Inflammatory macrophage treated with lipopolysaccharide for 4 hours (primary cell): ENCODE measurements around the gene RCVRN.
A peak's percentile ranks its signal among the peaks of the same experiment; 100 is the strongest.
"Not testable (repeated sequence)": the region's sequence is repeated elsewhere in the genome, so short reads cannot be mapped to it uniquely, and the experiment has no call there.

ENCODE experiments used
- DNase-seq: peaks from one replicate; pipeline ENCODE4 v3.0.0-alpha.2; 2020

Gene RCVRN

GRCh38 chr17:9921216-9921615, 16.1 kb upstream of the RCVRN start:
- DNase-seq = not testable (repeated sequence)

DNA sequence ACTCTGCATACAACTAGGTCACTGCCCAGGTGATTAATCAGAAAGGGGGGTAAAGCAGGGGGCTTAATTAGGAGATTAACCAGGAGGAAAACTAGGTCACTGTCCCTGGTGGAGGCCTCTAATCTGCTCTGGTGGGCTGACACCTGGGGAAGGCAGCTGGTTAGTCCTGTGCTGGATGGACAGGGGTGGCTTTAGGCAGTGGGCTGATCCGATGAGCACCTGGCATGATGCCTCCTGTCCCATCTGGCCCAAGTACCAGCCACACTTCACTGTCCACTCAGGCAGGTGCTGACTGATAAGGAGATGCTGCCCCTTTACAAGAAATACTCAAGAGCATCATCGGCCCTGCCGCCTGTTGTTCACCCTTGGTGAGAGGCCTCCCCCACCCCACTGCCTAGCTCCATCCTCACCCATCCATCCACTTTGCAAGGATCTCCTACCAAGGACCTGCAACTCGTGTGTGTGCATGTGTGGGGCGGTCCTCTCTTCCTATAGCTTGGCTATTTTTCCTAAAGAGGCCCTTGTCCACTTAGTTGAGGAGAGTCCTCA, 13.8 kb upstream of the RCVRN start:
- no peak for DNase-seq

- DNase-seq = no peak
These were observed 13.3 kb upstream of the RCVRN start for GRCh38 chr17:9918352-9918751.

GRCh38 chr17:9917801-9918200, 12.7 kb upstream of the RCVRN start:
- no peak for DNase-seq

DNA sequence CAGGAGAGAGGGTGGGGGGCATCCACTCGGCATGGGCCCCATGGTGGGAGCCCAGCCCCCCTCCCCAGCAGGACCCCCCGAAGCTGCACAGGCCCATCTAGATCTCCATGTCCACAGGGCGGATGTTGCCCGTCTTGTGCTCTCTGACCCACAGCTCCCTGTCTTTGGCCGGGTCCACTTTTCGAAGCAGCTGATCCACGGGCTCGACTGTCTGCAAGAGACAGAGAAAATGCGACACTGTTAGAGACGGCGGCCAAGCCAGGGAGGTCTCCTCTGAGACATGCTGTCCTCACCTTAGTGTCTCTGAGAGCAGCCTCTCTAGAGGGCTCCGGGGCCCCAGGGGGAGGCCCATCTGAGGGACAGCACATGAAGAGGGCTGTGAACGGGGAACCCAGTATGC, 12.1 kb upstream of the RCVRN start:
- DNase-seq = no peak

GRCh38 chr17:9916108-9916507, 11.0 kb upstream of the RCVRN start:
- DNase-seq = no peak

DNA sequence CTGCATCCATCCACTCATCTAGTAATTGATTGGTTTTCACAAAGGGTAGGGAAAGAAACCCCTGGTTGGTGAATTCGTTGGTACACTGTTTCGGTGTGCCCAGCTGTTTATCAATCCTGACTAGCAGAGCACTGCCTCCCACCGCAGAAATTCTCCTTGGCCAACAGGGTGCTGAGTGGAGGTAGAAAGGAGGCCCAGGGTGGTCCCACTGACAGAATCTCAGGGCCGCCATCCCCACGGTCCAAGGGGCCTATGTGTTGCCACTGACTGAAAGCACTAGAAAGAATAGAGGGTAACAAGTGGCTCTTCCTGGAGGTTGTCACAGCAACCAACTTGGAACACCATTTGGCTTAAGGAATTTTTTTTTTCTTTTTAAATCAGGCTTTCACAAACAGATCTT, 8.4 kb upstream of the RCVRN start:
- DNase-seq = no peak

- DNase-seq = no peak
These were observed 7.3 kb upstream of the RCVRN start for GRCh38 chr17:9912121-9913099.

- no peak for DNase-seq
These were observed 6.0 kb upstream of the RCVRN start for GRCh38 chr17:9911089-9911488.

DNA sequence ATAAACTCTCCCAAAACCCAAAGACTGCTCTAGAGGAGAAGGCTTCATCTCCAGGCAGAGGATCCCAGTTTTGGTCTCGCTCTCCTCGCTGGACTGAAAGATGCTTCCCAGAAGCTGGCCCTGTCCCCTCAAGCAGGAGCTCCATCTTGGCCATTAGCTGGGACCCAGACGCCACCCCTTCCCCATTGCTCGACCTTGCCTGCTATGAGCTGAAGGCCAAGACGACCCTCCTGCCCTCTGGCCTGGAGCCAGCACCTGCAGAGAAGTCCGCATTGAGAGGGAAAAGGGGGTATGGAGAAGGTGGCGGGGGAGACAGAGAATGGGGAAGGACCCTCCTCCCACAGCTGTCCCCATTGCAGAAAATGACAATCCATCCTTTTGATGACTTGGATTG, 3.6 kb upstream of the RCVRN start:
- DNase-seq = no peak

DNA sequence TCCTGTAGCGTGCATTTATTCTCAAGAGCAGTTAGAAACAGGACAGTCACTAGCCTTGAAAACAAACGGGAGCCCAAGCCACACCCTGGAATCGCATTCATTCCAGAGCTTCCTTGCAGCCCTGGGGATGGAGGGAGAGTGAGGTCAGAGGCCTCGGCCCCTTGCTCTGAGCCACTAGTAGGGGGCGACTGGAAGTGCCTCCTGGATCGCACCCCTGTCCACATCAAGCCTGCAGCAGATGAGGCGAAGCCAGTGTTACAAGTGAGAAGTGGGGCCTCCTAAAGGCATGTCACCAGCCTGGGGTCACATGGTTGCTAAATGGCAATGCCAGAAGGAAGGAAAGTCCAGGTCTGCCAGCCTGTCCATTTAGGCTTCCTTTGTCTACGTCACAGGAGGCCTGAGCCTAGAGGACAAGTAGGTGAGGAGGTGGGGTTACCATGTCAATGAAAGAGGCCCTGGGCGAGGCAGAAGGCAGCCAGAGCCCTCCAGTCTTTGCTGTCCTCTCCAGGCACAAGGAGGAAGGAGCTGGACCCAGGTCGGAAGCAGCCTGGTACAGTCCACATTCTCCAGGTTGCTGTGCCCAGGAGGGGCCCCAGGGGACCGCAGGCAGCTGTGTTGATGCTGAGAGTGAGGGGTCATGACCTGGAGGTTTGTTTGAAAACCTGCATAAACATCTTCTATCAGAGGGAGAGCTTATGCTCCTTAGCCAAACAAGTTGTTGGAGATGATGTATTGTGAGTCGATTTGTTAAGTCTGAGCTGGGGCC, 3.0 kb upstream of the RCVRN start:
- no peak for DNase-seq

DNA sequence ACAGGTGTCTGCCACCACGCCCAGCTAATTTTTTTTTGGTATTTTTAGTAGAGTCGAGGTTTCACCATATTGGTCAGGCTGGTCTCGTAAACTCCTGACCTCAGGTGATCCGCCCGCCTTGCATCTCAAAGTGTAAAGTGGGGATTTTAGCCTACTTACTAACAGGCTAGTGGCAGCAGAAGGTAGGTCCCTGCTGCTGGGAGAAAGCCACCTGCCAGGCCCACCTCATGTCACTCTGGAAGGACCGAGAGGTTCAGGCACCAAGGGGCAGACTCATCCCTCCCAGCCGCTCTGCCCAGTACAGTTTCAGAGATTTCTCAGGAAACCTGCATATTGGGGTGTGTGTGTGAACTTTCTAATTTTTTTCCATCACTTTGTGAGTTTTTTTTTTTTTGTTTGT, 2.1 kb upstream of the RCVRN start:
- no peak for DNase-seq

GRCh38 chr17:9906616-9907015, 1.5 kb upstream of the RCVRN start:
- DNase-seq = no peak

- DNase-seq = peak; percentile 22
These were observed 831 bp upstream of the RCVRN start for GRCh38 chr17:9905902-9906301.

DNA sequence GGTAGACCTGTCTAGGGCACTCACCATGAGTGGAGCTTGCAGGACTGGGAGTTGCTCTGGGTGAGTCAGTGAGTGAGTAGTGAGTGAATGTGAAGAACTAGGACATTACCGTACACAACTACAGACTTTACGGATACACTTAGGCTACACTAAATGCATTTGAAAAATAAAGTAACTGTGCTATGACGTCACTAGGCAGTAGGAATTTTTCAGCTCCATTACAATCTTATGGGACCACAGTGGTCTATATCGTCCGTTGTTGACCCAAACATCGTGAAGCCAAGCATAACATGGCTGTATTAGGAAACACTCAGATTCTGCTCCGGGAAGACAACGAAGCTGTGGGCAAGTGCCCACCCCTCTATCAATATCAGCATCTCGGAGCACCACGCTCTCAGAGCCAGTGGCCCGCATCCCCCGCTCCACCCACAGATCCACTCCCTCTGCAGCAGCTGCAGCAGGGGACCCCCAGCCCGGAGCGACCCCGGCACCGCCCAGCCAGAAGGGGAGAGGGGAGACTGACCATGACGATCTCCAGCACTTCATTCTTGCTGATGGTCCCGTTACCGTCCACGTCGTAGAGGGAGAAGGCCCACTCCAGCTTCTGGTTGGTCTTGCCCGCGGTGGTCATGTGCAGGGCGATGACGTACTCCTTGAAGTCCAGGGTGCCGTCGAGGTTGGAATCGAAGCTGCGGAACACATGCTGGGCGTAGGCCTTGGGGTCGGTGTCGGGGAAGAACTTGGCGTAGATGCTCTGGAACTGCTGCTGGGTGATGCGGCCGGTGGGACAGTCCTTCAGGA, 594 bp downstream of the RCVRN start:
- DNase-seq = no peak

DNA sequence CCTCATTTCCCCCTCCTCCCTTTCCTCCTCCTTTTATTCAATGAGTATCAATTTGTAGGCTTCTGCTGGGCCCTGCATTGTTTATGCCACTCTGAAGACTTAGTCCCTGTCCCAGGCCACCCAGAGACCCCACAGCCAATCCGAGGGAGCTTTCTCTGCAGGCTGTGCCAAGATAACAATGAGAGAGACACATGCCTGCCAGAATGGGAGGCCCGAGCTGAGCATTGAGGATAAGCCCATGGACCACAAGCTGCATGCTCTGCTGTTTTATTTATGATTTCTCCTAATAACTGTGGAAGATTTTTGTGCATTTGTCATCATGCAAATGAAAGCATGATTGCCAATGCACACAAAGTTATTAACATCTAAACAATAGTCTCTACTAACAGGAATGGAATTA, 3.0 kb downstream of the RCVRN start:
- no peak for DNase-seq

- DNase-seq = no peak
These were observed 4.3 kb downstream of the RCVRN start for GRCh38 chr17:9900784-9901183.

- DNase-seq = no peak
These were observed 5.0 kb downstream of the RCVRN start for GRCh38 chr17:9900044-9900594.

DNA sequence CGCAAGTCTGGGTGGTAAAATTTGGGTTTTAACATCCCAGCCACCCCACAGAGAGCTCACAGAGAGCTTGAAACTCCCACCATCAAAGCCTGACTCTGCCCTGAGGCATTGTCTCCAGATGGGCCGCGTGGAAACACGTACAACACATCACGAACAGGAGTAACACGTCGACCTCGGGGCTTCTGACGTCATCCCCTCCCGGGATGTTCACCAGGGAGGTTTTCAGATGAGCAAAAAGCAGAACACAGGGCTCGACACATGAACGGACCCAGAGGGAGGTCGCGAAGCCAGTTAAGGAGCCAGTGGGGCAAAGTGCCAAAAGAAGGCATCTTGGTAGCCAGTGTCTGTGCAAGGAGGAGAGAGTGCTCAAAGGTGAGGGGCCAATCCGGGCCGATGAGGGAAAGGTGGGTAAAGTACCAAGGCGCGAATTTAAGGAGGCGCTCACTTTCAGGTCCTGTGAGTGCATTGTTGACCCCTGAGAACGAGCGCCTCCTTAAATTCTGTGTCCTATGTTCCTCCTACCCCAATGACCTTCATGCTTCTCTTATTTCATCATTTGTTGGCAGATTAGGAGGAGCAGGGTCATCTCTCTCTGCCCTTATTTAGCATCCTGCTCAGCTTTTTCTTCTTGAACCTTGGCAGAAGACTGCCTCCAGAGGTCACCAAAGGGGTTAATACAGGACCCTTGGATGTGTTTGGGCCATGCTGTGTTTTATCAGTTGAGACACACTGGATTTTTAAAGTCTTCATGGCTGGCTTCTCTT, 5.6 kb downstream of the RCVRN start:
- no peak for DNase-seq

- DNase-seq = no peak
These were observed 6.3 kb downstream of the RCVRN start for GRCh38 chr17:9898812-9899211.

DNA sequence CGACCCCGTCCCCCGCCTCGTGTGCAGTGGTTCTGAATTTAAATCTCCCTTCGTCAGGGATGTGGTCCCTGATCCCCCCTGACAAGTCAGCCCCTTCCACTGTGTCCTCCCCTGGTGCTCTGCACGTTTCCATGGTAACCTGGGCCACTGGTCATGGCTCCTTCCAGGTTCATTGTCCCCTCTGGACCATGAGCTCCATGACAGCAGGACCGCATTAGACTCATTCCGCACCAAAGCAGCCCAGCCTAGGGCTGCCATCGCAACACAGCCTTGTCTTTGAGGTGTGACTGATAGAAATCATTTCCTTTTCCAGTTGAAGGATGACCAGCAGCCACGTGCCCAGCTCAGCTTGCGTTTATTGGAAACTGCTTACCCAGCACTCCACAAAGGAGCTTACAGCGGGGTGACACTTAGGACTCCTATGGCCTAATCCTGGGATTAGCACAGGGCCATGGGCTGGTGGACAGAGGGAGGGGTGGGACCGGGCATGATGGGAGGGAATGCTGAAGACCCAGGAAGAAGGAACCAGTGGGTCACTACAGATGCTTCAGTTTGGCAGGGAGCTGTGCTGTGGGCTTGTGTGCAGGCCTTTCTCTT, 7.6 kb downstream of the RCVRN start:
- no peak for DNase-seq
